H1 (cell line): ENCODE results near the gene INAFM2. TPM values are rescaled to one million over a fixed set of nuclear protein-coding genes. Genes with fewer than 3 reads are reported as not detected.

Source experiments
- CTCF ChIA-PET: fragments of 300-600 bp; sonication (Branson Sonifier 250); formaldehyde crosslinking; loops from one replicate; lab custom pipeline; 2021; ENCODE audit not compliant: partially characterized antibody; lab: Charles Lee
- POLR2A ChIA-PET: fragments of 300-600 bp; sonication (Branson Sonifier 250); formaldehyde crosslinking; loops from one replicate; lab custom pipeline; 2021; ENCODE audit warnings: inconsistent platforms; ENCODE audit not compliant: partially characterized antibody; lab: Charles Lee
- DNase-seq, 2 experiments: peaks; one replicate each; pipeline versions ENCODE4 v3.0.0 to v3.0.0-alpha.2; 2010 to 2022; ENCODE audit warnings: low spot score in 2 of 2, low read depth in 1 of 2, mixed read lengths in 1 of 2
- FAIRE-seq: peaks from 2 replicates; lab custom pipeline; 2011; peaks lifted over from hg19 to GRCh38; lab: Jason Lieb, UNC
- H2AFZ ChIP-seq: 2 replicates; pipeline ENCODE4 v1.8.1; 2012; ENCODE audit warnings: low read length, inconsistent platforms
- H2AK5ac ChIP-seq: 2 replicates; pipeline ENCODE4 v1.6.1; 2013; ENCODE audit warnings: low read depth, low read length
- H2BK120ac ChIP-seq: replicated peaks from 2 replicates; pipeline ENCODE3; 2013; ENCODE audit warnings: low read depth, low read length, inconsistent platforms
- H2BK12ac ChIP-seq: 2 replicates; pipeline ENCODE4 v1.6.1; 2013; ENCODE audit warnings: low read depth, low read length
- H2BK15ac ChIP-seq: 2 replicates; pipeline ENCODE4 v1.6.1; 2013; ENCODE audit warnings: low read length
- H2BK20ac ChIP-seq: 2 replicates; pipeline ENCODE4 v1.6.1; 2013; ENCODE audit warnings: low read length
- H2BK5ac ChIP-seq: 2 replicates; pipeline ENCODE4 v1.6.1; 2013; ENCODE audit warnings: low read depth, low read length
- H3K14ac ChIP-seq: 2 replicates; pipeline ENCODE4 v1.6.1; 2013; ENCODE audit warnings: inconsistent platforms; ENCODE audit not compliant: insufficient read length
- H3K18ac ChIP-seq: 2 replicates; pipeline ENCODE4 v1.6.1; 2013; ENCODE audit warnings: low read length; ENCODE audit errors: extremely low read depth
- H3K23ac ChIP-seq: 2 replicates; pipeline ENCODE4 v1.6.1; 2013; ENCODE audit warnings: inconsistent platforms; ENCODE audit not compliant: insufficient read length
- H3K23me2 ChIP-seq: 2 replicates; pipeline ENCODE4 v1.6.1; 2013; ENCODE audit warnings: low read depth, low read length
- H3K27ac ChIP-seq: 2 replicates; pipeline ENCODE4 v1.6.1; 2011; ENCODE audit warnings: low read depth, low read length, inconsistent platforms
- H3K27me3 ChIP-seq, 4 experiments: replicated peaks in 1 of 4; 1 replicate in 1 of 4; 2 replicates in 3 of 4; pipeline versions ENCODE4 v1.6.1 to v1.8.1; 2011 to 2013; ENCODE audit warnings: low read length in 3 of 4, mild to moderate bottlenecking in 3 of 4, inconsistent platforms in 2 of 4, mixed read lengths in 2 of 4, moderate library complexity in 1 of 4; ENCODE audit not compliant: control insufficient read depth in 3 of 4, insufficient read depth in 3 of 4; ENCODE audit errors: extremely low read depth in 1 of 4
- H3K36me3 ChIP-seq, 4 experiments: 2 replicates each; pipeline versions ENCODE4 v1.6.1 to v1.8.1; 2011 to 2013; ENCODE audit warnings: mild to moderate bottlenecking in 4 of 4, low read length in 3 of 4, moderate library complexity in 2 of 4, control low read depth in 1 of 4, inconsistent platforms in 1 of 4; ENCODE audit not compliant: insufficient read depth in 4 of 4, control insufficient read depth in 2 of 4
- H3K4ac ChIP-seq: replicated peaks from 2 replicates; pipeline ENCODE3; 2013; ENCODE audit warnings: low read length, low read depth, mixed read lengths, inconsistent platforms; ENCODE audit not compliant: insufficient read length
- H3K4me1 ChIP-seq, 4 experiments: replicated peaks in 1 of 4; 1 replicate in 1 of 4; 2 replicates in 3 of 4; pipeline versions ENCODE4 v1.6.1 to v1.8.1; 2011 to 2013; ENCODE audit warnings: low read length in 3 of 4, inconsistent platforms in 2 of 4, mixed read lengths in 1 of 4; ENCODE audit not compliant: insufficient read depth in 4 of 4, control insufficient read depth in 3 of 4
- H3K4me2 ChIP-seq, 2 experiments: 2 replicates each; pipeline versions ENCODE4 v1.6.1 to v1.8.1; 2011 to 2013; ENCODE audit warnings: low read depth in 2 of 2, low read length in 2 of 2, control low read depth in 1 of 2, inconsistent platforms in 1 of 2, mild to moderate bottlenecking in 1 of 2; ENCODE audit not compliant: insufficient read depth in 1 of 2
- H3K4me3 ChIP-seq, 4 experiments: fragments of 200-600, 300-600 bp in 1 of 4; sonication (generic), shearing (Covaris generic), sonication (Bioruptor Twin) in 1 of 4; 2 replicates each; pipeline versions ENCODE4 v1.5.1 to v1.8.1; 2011 to 2016; ENCODE audit warnings: low read length in 4 of 4, low read depth in 3 of 4, control low read depth in 2 of 4, inconsistent platforms in 2 of 4, mild to moderate bottlenecking in 2 of 4, mixed read lengths in 1 of 4, moderate library complexity in 1 of 4; ENCODE audit not compliant: insufficient read depth in 2 of 4; ENCODE audit errors: extremely low read depth in 1 of 4
- H3K56ac ChIP-seq: replicated peaks from 2 replicates; pipeline ENCODE3; 2013; ENCODE audit warnings: low read depth, mild to moderate bottlenecking, mixed read lengths, low read length, inconsistent platforms; ENCODE audit not compliant: insufficient read length
- H3K79me1 ChIP-seq: 2 replicates; pipeline ENCODE4 v1.6.1; 2013; ENCODE audit warnings: low read depth, low read length, control low read depth
- H3K79me2 ChIP-seq, 2 experiments: 2 replicates each; pipeline versions ENCODE4 v1.6.1 to v1.8.1; 2012 to 2013; ENCODE audit warnings: low read length in 2 of 2, mild to moderate bottlenecking in 2 of 2, inconsistent platforms in 1 of 2; ENCODE audit not compliant: insufficient read depth in 2 of 2, control insufficient read depth in 1 of 2
- H3K9ac ChIP-seq, 4 experiments: replicated peaks in 1 of 4; 1 replicate in 1 of 4; 2 replicates in 3 of 4; pipeline versions ENCODE4 v1.6.1 to v1.8.1; 2011 to 2013; ENCODE audit warnings: low read depth in 3 of 4, low read length in 3 of 4, control low read depth in 2 of 4, mild to moderate bottlenecking in 2 of 4, moderate library complexity in 2 of 4, inconsistent platforms in 1 of 4; ENCODE audit errors: extremely low read depth in 1 of 4
- H3K9me3 ChIP-seq, 2 experiments: 2 replicates each; pipeline versions ENCODE4 v1.6.1 to v1.8.1; 2012 to 2013; ENCODE audit warnings: mild to moderate bottlenecking in 2 of 2, moderate library complexity in 2 of 2, control low read depth in 1 of 2, inconsistent platforms in 1 of 2, low read depth in 1 of 2, low read length in 1 of 2, mixed read lengths in 1 of 2; ENCODE audit not compliant: insufficient read depth in 2 of 2
- H4K20me1 ChIP-seq, 2 experiments: replicated peaks in 1 of 2; 2 replicates each; pipeline versions ENCODE3 to v1.8.1; 2011 to 2013; ENCODE audit warnings: inconsistent platforms in 2 of 2, low read length in 2 of 2, mild to moderate bottlenecking in 1 of 2; ENCODE audit not compliant: insufficient read depth in 2 of 2, control insufficient read depth in 1 of 2
- H4K5ac ChIP-seq: 2 replicates; pipeline ENCODE4 v1.6.1; 2013; ENCODE audit warnings: low read length, low read depth, mixed read lengths, inconsistent platforms; ENCODE audit not compliant: insufficient read length
- H4K8ac ChIP-seq: 2 replicates; pipeline ENCODE4 v1.8.0; 2013; ENCODE audit warnings: mild to moderate bottlenecking, moderate library complexity, low read length, inconsistent platforms; ENCODE audit not compliant: insufficient read depth; ENCODE audit errors: extremely low read depth
- H4K91ac ChIP-seq: replicated peaks from 2 replicates; pipeline ENCODE3; 2013; ENCODE audit warnings: low read length, mixed read lengths, inconsistent platforms; ENCODE audit not compliant: insufficient read length
- ASH2L ChIP-seq: fragments of 200-600, 300-600 bp; sonication (generic); IDR thresholded peaks from one replicate; pipeline ENCODE4 v1.7.1; 2017; ENCODE audit warnings: low read length
- ATF2 ChIP-seq: IDR thresholded peaks from 2 replicates; pipeline ENCODE4 v1.6.1; 2012; ENCODE audit warnings: low read length, inconsistent platforms
- ATF3 ChIP-seq: IDR thresholded peaks from 2 replicates; pipeline ENCODE4 v1.6.1; 2011; ENCODE audit warnings: low read depth, mild to moderate bottlenecking, low read length; ENCODE audit not compliant: insufficient read depth
- CHD1 ChIP-seq: IDR thresholded peaks from 2 replicates; pipeline ENCODE4 v1.6.1; 2012; ENCODE audit warnings: low read depth, low read length, improper control_type of control experiment
- CREB1 ChIP-seq: IDR thresholded peaks from 2 replicates; pipeline ENCODE4 v1.6.1; 2012; ENCODE audit warnings: inconsistent platforms
- HDAC6 ChIP-seq: IDR thresholded peaks from one replicate; pipeline ENCODE4 v1.7.1; 2012; ENCODE audit warnings: low read depth, mild to moderate bottlenecking, inconsistent platforms, low read length, moderate library complexity
- KDM4A ChIP-seq: IDR thresholded peaks from one replicate; pipeline ENCODE4 v1.7.1; 2012; ENCODE audit warnings: low read depth, mild to moderate bottlenecking, moderate library complexity, low read length, inconsistent platforms; ENCODE audit not compliant: severe bottlenecking
- KDM5A ChIP-seq: fragments of 200-600 bp; IDR thresholded peaks from 2 replicates; pipeline ENCODE4 v1.7.1; 2012; ENCODE audit warnings: mild to moderate bottlenecking, low read length, inconsistent platforms, mixed read lengths
- POLR2A ChIP-seq, 2 experiments: IDR thresholded peaks; 1 replicate in 1 of 2; 2 replicates in 1 of 2; pipeline ENCODE4 v1.6.1; 2011; ENCODE audit warnings: low read depth in 2 of 2, low read length in 2 of 2, mild to moderate bottlenecking in 2 of 2; ENCODE audit errors: control extremely low read depth in 1 of 2
- SIRT6 ChIP-seq: IDR thresholded peaks from one replicate; pipeline ENCODE4 v1.7.1; 2012; ENCODE audit warnings: low read length, inconsistent platforms
- SP2 ChIP-seq: IDR thresholded peaks from 2 replicates; pipeline ENCODE4 v1.6.1; 2012; ENCODE audit warnings: mild to moderate bottlenecking, low read length, inconsistent platforms
- SP4 ChIP-seq: IDR thresholded peaks from 2 replicates; pipeline ENCODE4 v1.6.1; 2012; ENCODE audit warnings: low read length, inconsistent platforms
- SRF ChIP-seq: IDR thresholded peaks from 2 replicates; pipeline ENCODE4 v1.6.1; 2011; ENCODE audit warnings: mild to moderate bottlenecking, low read depth, low read length, moderate library complexity
- WGBS, 2 experiments: shearing (Covaris generic) in 1 of 2; methylation state at CpG; one replicate each; pipeline versions ENCODE4 v1.1.6 to v1.1.7; 2013 to 2015; ENCODE audit warnings: low lambda C conversion rate in 2 of 2, mixed read lengths in 2 of 2, inconsistent platforms in 1 of 2, low coverage in 1 of 2, missing lambda C conversion rate in 1 of 2; ENCODE audit not compliant: insufficient replicate concordance in 2 of 2, insufficient coverage in 1 of 2, insufficient read length in 1 of 2; ENCODE audit errors: extremely low coverage in 1 of 2, missing lambda C conversion rate in 1 of 2; 5-methylcytosine and 5-hydroxymethylcytosine counted together
- polyA plus RNA-seq, 7 experiments: library from polyadenylated mRNA; depleted of rRNA in 3 of 7; stranded (reverse) in 5 of 7; unstranded in 2 of 7; fragments of >200 nt in 5 of 7; fragments of 200-250 nt in 2 of 7; gene quantifications; 1 replicate in 5 of 7; 2 replicates in 1 of 7; 4 replicates in 1 of 7; pipeline versions ENCODE4 v1.2.1 to v1.2.3, GENCODE V29; 2011 to 2013; ENCODE audit warnings: missing spikeins in 2 of 7, mixed read lengths in 2 of 7
- total RNA-seq: library from RNA; stranded (reverse); fragmentation: NEBNext Ultra II Directional; extraction: Animal tissue kit (Norgen Biotek cat#: 25700); gene quantifications from 2 replicates; pipeline ENCODE4 v1.2.1, GENCODE V29; 2021

Gene INAFM2
- total and polyA plus RNA-seq, 2 of the 8 experiments (the other 6 are each of a cell fraction or from before 2014, with no cell fraction given), result 15.3 to 35.1 TPM

GRCh38 chr15:40297356-40297755 is 26.1 kb upstream of the INAFM2 start:
- Histone ChIP-seq H3K9me3 (0 out of 4 replicates have a peak, but pooled peaks cover 0 to 3% of the 10 kb centered on the region in 2 experiments), H3K14ac (no peak overlapping the region), H3K23ac (no peak overlapping the region), H3K4me2 (no peak overlapping the region), H3K9ac (no peak overlapping the region), H2BK20ac (no peak overlapping the region), H3K27ac (no peak overlapping the region), H2BK120ac (no peak overlapping the region), H3K79me2 (no peaks in the 10 kb centered on the region), H3K4ac (no peak overlapping the region), H2AK5ac (no peak overlapping the region), H3K56ac (no peak overlapping the region), H2BK5ac (0 out of 2 replicates have a peak overlapping the region, but pooled peaks have one; percentile 9), H3K36me3 (no peaks in the 10 kb centered on the region), H4K5ac (no peak overlapping the region), H2AFZ (no peak overlapping the region), H4K91ac (no peak overlapping the region), H4K8ac (no peak overlapping the region), H2BK15ac (no peak overlapping the region), H3K23me2 (no peaks in the 10 kb centered on the region), H3K18ac (no peak overlapping the region), H4K20me1 (no peaks in the 10 kb centered on the region), H3K79me1 (no peaks in the 10 kb centered on the region), H3K27me3 (peaks cover under 1 to 16% (median 9%) of the 10 kb centered on the region in 4 experiments; a peak in 6 of 7 replicates), H2BK12ac (no peak overlapping the region), H3K4me1 (peaks cover 0 to 20% (median 10%) of the 10 kb centered on the region in 4 experiments; a peak in 6 of 7 replicates), H3K4me3 (no peak overlapping the region)
- no peak for FAIRE-seq
- CTCF ChIA-PET, result interaction anchor here (0.7 to 16.2 kb wide), 12 partner anchors 11 to 192 kb away, joined by 3 to 518 read pairs (median 7); partner anchors contain the start of genes ANKRD63, CCDC9B, INAFM2 and PLCB2
- POLR2A ChIA-PET, result interaction anchor here (1.0 to 1.4 kb wide), 2 partner anchors 10 to 57 kb away, joined by 4 to 5 read pairs; no protein-coding TSS in a partner anchor
- WGBS, 2 experiments, result 92% methylated on average over 10 of the region's 10 CpGs; no CpG with 5 or more reads in 1 of the 2 experiments
- no peak for DNase-seq
- TF ChIP-seq CREB1 (no peak), ATF3 (no peak), SP2 (no peak), ASH2L (no peak), SRF (no peak), HDAC6 (no peak), KDM4A (no peak), SP4 (no peak), SIRT6 (no peak), CHD1 (no peak), POLR2A (IDR thresholded peaks at IDR 0.05; ENCODE audit: control extremely low read depth in 1 of 2, low read depth in 2 of 2, low read length in 2 of 2) (no peak), ATF2 (no peak), KDM5A (no peak)
